ENCODE results near the gene LRMDA.

DNA sequence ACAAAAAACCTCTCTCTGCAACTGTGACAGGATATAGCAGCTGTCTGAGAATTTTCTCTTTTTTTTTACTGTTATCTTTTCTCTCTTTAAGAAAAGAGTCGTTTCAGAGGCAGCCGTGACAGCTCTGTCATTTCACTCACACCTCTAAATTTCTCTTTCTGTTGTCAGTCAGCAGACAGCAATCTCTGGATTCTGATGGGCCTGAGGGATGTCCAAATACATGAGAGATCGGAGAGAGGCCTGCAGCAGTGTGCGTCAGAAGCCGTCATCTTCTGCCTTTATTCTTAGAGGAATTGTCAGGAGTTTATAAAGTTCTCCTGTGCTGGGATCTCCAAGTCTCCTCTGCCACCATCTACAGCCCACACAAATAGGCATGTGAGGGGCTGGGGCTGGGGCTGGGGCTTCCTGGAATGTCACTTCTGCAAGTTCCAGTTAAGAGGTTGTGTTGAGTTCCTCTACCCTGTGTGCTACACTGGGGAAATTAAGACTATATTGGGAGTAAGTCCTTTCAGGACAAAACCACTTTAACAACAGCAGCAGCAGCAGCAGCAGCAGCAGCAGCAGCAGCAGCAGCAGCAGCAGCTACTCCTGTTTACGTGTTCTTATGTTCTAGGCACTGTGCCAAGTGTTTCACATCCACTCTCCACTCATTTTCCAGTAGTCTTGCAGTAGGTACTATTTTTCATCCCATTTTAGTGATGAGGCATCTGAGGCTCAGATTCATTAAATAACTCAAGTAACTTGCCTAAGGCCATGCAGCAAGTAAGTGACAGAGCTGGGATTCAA, 541.3 kb downstream of the LRMDA start:
- TF ChIP-seq CBX1 (IDR thresholded peaks at IDR 0.05; ENCODE audit: low read depth) (no peak), YY1 (IDR thresholded peaks at IDR 0.05; ENCODE audit: insufficient read depth, insufficient replicate concordance, low read depth, low read length) (no peak), SMARCC2 (IDR thresholded peaks at IDR 0.05) (no peak), RAD21 (CRISPR knock-in tag; IDR thresholded peaks at IDR 0.05) (no peak), ZNF572 (CRISPR knock-in tag; IDR thresholded peaks at IDR 0.05) (no peak), MNT (IDR thresholded peaks at IDR 0.05) (no peak), ZBTB21 (CRISPR knock-in tag; IDR thresholded peaks at IDR 0.05) (no peak), CC2D1A (CRISPR knock-in tag; IDR thresholded peaks at IDR 0.05) (no peak), RNF2 (conservative IDR thresholded peaks at IDR 0.05; ENCODE audit: low read depth) (no peak), CREB1 (IDR thresholded peaks at IDR 0.05) (no peak), CREB1 (CRISPR knock-in tag; IDR thresholded peaks at IDR 0.05) (no peak), ZNF224 (CRISPR knock-in tag; IDR thresholded peaks at IDR 0.05) (no peak), TGIF2 (CRISPR knock-in tag; IDR thresholded peaks at IDR 0.05) (no peak)
- TF ChIP-seq, protein P1, sequence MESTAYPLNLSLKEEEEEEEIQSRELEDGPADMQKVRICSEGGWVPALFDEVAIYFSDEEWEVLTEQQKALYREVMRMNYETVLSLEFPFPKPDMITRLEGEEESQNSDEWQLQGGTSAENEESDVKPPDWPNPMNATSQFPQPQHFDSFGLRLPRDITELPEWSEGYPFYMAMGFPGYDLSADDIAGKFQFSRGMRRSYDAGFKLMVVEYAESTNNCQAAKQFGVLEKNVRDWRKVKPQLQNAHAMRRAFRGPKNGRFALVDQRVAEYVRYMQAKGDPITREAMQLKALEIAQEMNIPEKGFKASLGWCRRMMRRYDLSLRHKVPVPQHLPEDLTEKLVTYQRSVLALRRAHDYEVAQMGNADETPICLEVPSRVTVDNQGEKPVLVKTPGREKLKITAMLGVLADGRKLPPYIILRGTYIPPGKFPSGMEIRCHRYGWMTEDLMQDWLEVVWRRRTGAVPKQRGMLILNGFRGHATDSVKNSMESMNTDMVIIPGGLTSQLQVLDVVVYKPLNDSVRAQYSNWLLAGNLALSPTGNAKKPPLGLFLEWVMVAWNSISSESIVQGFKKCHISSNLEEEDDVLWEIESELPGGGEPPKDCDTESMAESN (CRISPR knock-in tag; conservative IDR thresholded peaks at IDR 0.05): no peak

All from HepG2 (cell line).